Glutamatergic neuron (in vitro differentiated cells): ENCODE data around the gene CFAP107. TPM values are rescaled to one million over a fixed set of nuclear protein-coding genes. Genes with fewer than 3 reads are reported as not detected.
"Not testable (repeated sequence)": the region's sequence is repeated elsewhere in the genome, so short reads cannot be mapped to it uniquely, and the experiment has no call there.

Experiments used
- DNase-seq: peaks from one replicate; pipeline ENCODE4 v3.0.0; 2022
- H3K27ac Mint-ChIP-seq: one replicate; pipeline ENCODE4 v1.8.0; 2020; ENCODE audit warnings: mild to moderate bottlenecking, mixed read lengths, inconsistent platforms; ENCODE audit not compliant: unreplicated experiment
- H3K27me3 Mint-ChIP-seq: one replicate; pipeline ENCODE4 v1.8.0; 2020; ENCODE audit warnings: mild to moderate bottlenecking, moderate library complexity, mixed read lengths, inconsistent platforms; ENCODE audit not compliant: unreplicated experiment
- H3K36me3 Mint-ChIP-seq: one replicate; pipeline ENCODE4 v1.8.0; 2020; ENCODE audit warnings: mild to moderate bottlenecking, mixed read lengths, inconsistent platforms; ENCODE audit not compliant: unreplicated experiment
- H3K4me1 Mint-ChIP-seq: one replicate; pipeline ENCODE4 v1.8.0; 2020; ENCODE audit warnings: mild to moderate bottlenecking, low read depth, mixed read lengths, inconsistent platforms; ENCODE audit not compliant: unreplicated experiment
- H3K4me3 Mint-ChIP-seq: one replicate; pipeline ENCODE4 v1.8.0; 2020; ENCODE audit warnings: mild to moderate bottlenecking, mixed read lengths, inconsistent platforms; ENCODE audit not compliant: unreplicated experiment
- H3K9me3 Mint-ChIP-seq: one replicate; pipeline ENCODE4 v1.8.0; 2020; ENCODE audit warnings: mild to moderate bottlenecking, moderate library complexity, mixed read lengths, inconsistent platforms; ENCODE audit not compliant: unreplicated experiment
- total RNA-seq: library from RNA; stranded (reverse); fragmentation: NEBNext Ultra II Directional; extraction: Animal tissue kit (Norgen Biotek cat#: 25700); gene quantifications from one replicate; pipeline ENCODE4 v1.2.1, GENCODE V29; 2021; ENCODE audit not compliant: unreplicated experiment
- TF ChIP-seq, protein P1 (sequence below): fragments of 200-600 bp; sonication (generic); IDR thresholded peaks from one replicate; pipeline ENCODE4 v1.5.0; 2021; ENCODE audit not compliant: partially characterized antibody, unreplicated experiment

Gene CFAP107
- total RNA-seq, 1 donor from 2014 or later: not detected

DNA sequence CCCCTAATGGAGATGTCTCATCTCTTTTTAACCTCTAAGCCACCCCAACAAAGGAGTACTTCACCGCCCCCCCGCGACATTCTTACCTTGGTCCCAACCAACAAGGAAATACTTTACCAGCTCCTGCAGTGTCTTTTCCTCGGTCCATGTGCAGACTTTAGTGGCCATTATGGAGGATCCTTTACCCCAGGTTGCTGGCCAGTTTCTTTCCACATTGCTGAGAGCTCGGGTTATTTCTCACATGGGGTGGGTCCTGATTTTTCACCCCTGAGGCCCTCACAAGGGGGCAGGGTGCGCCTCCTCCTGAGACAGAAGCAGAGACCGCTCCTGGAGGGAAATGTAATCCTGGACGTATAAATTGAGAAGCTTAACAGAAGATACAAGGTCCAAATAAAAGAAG lies 33.1 kb upstream of the CFAP107 start:
- H3K4me1 Mint-ChIP-seq: no peaks in the 10 kb centered on the region
- no peak overlapping the region for H3K4me3 Mint-ChIP-seq
- TF ChIP-seq, protein P1, sequence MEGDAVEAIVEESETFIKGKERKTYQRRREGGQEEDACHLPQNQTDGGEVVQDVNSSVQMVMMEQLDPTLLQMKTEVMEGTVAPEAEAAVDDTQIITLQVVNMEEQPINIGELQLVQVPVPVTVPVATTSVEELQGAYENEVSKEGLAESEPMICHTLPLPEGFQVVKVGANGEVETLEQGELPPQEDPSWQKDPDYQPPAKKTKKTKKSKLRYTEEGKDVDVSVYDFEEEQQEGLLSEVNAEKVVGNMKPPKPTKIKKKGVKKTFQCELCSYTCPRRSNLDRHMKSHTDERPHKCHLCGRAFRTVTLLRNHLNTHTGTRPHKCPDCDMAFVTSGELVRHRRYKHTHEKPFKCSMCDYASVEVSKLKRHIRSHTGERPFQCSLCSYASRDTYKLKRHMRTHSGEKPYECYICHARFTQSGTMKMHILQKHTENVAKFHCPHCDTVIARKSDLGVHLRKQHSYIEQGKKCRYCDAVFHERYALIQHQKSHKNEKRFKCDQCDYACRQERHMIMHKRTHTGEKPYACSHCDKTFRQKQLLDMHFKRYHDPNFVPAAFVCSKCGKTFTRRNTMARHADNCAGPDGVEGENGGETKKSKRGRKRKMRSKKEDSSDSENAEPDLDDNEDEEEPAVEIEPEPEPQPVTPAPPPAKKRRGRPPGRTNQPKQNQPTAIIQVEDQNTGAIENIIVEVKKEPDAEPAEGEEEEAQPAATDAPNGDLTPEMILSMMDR: no peak

DNA sequence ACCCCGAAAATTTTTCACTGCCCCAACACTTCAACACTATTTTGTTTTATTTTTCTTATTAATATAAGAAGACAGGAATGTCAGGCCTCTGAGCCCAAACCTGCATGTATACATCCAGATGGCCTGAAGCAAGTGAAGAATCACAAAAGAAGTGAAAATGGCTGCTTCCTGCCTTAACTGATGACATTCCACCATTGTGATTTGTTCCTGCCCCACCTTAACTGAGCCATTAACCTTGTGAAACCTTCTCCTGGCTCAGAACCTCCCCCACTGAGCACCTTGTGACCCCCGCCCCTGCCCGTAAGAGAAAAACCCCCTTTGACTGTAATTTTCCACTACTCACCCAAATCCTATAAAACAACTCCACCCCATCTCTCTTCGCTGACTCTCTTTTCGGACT lies 32.3 kb upstream of the CFAP107 start:
- H3K9me3 Mint-ChIP-seq, H3K4me1 Mint-ChIP-seq, H3K36me3 Mint-ChIP-seq, H3K27ac Mint-ChIP-seq, DNase-seq, H3K27me3 Mint-ChIP-seq, H3K4me3 Mint-ChIP-seq: not testable (repeated sequence)

More for the DNA sequence above, 33.1 kb upstream of the CFAP107 start:
- H3K27me3 Mint-ChIP-seq: no peaks in the 10 kb centered on the region
- DNase-seq: no peak
- H3K9me3 Mint-ChIP-seq: no peaks in the 10 kb centered on the region
- no peak overlapping the region for H3K27ac Mint-ChIP-seq
- no peaks in the 10 kb centered on the region for H3K36me3 Mint-ChIP-seq

DNA sequence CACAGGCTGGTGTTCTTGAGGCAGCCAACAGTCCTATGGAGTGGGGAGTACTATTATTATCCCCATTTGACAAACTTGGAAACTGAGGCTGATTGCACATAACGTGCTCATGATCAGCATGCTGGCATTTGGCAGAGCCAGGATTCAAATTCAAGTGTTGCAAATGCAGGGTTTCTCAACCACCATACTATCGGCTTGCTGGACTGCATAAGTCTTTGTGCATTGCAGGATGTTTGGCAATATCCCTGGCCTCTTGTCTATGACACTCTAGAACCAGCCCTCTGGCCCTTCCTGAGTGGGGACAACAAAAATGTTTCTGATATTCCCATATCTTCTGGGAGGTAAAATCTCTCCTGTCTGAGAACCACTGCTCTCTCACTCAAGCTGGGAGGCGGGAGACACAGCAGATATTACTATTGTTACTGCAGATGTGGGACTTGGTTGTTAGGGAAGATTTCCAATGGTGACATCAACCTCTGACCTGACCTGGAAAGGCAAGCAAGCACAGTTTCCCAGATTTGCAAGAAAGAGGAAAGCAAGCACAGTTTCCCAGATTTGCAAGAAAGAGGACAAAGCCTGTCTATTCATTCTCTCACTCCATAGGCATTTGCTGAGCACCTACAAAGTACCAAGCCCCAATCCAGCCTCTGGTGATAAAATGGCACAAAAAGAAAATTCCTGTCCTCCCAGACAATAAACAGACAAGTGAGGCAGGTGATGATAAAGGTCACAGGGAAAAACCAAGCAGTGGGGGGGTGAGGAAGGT lies 31.1 kb upstream of the CFAP107 start:
- H3K9me3 Mint-ChIP-seq: no peaks in the 10 kb centered on the region
- TF ChIP-seq, protein P1: no peak
- H3K27ac Mint-ChIP-seq: no peak overlapping the region
- no peaks in the 10 kb centered on the region for H3K36me3 Mint-ChIP-seq
- no peaks in the 10 kb centered on the region for H3K27me3 Mint-ChIP-seq
- no peak for DNase-seq
- H3K4me1 Mint-ChIP-seq: no peaks in the 10 kb centered on the region
- H3K4me3 Mint-ChIP-seq: no peak overlapping the region

DNA sequence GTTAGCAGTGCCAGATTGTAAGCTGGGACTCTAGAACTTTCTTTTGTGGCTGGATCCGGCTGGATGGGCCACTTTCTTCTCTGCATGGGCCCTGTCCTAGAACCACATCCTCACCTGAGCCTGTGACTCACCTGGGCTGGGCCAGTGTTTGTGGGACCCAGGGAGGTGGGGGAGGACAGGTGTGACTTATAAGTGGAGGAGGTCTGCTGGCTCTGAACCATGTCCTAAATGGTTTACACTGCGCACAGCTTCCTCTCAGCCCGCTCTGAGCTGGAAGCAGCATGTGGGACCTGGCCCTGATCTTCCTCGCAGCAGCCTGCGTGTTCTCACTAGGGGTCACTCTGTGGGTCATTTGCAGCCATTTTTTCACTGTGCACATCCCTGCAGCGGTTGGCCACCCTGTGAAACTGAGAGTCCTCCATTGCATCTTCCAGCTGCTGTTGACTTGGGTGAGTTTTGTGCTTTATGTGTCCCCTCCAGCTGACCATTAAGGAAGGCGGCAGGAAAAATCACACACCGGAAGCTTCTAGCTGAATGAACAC lies 30.0 kb upstream of the CFAP107 start, which contains the start of gene AADACL3:
AADACL3 (plus strand) TSS at position 215 of the 542 bp plus-strand sequence; CDS start at position 282, 67 bp downstream.
- Mint-ChIP-seq H3K36me3 (no peaks in the 10 kb centered on the region), H3K27me3 (no peaks in the 10 kb centered on the region), H3K9me3 (no peaks in the 10 kb centered on the region), H3K4me1 (no peaks in the 10 kb centered on the region), H3K4me3 (no peak within 1 kb of the TSS), H3K27ac (no peak within 1 kb of the TSS)
- TF ChIP-seq, protein P1: no peak
- no peak for DNase-seq

DNA sequence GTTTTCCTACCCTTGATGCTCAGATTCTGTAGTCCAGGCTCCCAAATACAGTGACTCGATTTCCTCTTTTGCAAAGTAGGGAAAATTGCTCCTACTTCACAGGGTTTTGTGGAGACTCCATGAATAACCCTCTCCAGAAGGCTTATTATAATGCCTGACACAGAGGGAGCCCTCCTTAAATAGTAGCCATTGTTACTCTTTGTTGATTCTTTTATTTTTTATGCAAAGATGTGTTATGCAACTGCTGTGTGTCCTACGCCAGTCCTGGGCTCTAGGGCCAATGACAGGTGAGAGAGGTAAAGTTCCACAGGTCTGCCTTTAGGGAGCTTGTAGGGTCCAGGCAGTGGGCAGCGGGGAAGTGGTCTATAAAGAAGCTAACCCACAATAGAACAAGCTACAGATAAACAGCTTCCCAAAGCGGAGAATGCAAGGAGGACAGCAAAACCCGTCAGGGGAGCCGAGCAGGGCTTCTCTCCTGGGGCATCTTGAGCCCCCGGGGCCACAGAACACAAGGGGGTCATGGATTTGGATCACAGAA lies 28.6 kb upstream of the CFAP107 start:
- TF ChIP-seq, protein P1: no peak
- no peaks in the 10 kb centered on the region for H3K4me1 Mint-ChIP-seq
- H3K36me3 Mint-ChIP-seq: no peaks in the 10 kb centered on the region
- H3K9me3 Mint-ChIP-seq: no peaks in the 10 kb centered on the region
- peaks cover 1% of the 10 kb centered on the region for H3K27me3 Mint-ChIP-seq
- H3K27ac Mint-ChIP-seq: no peak overlapping the region
- DNase-seq: no peak
- no peak overlapping the region for H3K4me3 Mint-ChIP-seq
